Activated CD4-positive, CD25-positive, alpha-beta regulatory T cell (primary cell): ENCODE data around the gene ADGRL3.

Experiments used
- DNase-seq, 4 experiments: peaks; one replicate each; lab custom pipeline; 2025; lab: John Stamatoyannopoulos, UW

The ADGRL3 gene

GRCh38 chr4:61277785-61278760 lies 77.9 kb downstream of the ADGRL3 start:
- no peak for DNase-seq

GRCh38 chr4:61292322-61292721 lies 92.2 kb downstream of the ADGRL3 start:
- no peak for DNase-seq

DNA sequence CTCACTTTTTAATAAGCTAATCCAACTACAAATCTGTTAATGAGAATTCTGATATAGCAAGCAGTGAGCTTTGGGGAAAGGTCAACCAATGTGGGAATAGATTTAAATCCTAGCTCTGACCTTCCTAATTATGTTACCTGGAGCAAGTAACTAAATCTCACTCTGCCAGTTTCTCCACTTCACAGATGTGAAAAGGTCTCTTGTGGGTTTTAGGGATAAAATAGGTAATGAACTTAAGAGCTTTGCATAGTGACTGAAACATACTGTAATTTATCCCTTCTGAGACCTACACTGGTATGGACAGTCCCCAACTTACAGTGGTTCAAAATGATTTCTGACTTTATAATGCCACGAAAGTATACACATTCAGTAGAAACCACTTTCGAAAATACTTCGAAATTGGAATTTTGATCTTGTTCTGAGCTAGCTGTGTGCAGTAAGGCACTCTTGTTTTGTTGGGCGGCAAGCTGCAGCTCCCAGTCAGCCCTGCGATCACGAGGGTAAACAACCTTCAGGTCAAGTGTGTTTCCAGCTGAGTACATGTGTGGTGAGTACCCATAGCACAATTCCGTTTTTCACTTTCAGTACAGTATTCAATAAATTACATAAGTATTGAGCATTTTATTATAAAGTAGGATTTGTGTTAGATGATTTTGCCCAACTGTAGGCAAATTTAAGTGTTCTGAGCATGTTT lies 93.7 kb downstream of the ADGRL3 start:
- no peak for DNase-seq

- DNase-seq, result no peak
These were observed 94.8 kb downstream of the ADGRL3 start for GRCh38 chr4:61294936-61295335.

GRCh38 chr4:61296144-61296543 lies 96.0 kb downstream of the ADGRL3 start:
- DNase-seq, result no peak

DNA sequence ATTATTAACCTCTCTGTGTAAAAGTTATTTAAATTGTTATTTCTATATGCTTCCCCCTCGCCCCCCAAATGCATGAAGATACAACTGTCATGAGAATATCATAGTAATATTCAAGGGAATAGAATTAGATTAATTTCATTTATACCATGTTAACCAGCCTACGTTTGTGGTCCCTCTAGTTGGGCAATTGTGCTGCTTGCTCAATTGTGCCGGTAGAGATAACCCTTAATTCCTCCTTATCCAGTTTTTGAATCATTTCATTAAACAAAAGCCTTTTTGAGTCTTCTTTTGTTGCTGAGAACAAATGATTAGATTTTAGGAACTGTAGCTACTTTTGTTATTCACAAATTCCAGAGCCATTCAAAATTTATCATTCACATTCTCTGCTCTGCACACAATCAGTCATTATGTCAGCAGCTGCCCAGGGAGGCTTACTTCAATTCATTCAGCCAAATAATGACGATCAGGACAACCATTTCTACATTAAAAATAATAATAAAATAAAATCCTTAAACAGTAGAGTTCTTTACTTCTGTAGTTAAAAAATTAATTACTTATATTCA lies 98.1 kb downstream of the ADGRL3 start:
- DNase-seq, result no peak

DNA sequence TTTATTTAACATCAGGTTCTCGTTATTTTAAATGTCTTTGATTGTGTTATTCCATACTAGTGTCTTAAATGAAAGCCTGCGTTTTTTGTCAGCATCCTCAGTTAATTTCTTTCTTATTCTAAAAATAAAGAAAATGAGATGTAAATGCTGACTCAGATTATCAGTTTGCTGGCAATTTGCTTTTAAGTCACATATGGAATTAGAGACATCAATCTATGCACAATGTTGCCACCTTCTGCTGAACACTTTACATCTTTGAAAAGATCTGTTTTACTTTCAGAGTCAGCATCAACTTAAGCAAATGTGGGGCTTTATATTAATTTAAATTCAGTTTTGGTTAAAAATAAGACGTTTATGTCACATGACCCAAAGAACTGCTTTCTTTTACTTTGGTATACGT lies 99.2 kb downstream of the ADGRL3 start:
- DNase-seq, result no peak

GRCh38 chr4:61300266-61300844 lies 100.2 kb downstream of the ADGRL3 start:
- DNase-seq, result no peak

DNA sequence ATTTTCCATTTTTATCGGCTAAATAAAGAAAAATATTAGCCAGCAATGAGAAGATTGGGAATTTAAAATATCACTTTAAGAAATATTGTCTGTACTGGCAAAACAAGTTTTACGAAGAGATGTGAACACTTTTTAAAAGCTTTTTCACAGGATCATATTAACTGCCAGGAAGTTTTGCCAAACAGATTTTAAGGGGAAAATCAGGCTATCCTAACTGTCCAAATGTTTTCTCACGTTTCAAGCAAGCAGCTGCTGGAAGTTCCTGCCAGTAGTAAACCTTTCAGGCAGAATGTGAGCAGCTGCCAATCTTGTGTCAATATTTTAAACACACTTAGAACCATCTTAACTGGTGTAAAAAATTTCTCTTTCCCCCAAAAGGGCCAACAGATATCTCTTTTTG lies 101.1 kb downstream of the ADGRL3 start:
- DNase-seq, result no peak

- no peak for DNase-seq
These were observed 107.9 kb downstream of the ADGRL3 start for GRCh38 chr4:61308033-61308432.

DNA sequence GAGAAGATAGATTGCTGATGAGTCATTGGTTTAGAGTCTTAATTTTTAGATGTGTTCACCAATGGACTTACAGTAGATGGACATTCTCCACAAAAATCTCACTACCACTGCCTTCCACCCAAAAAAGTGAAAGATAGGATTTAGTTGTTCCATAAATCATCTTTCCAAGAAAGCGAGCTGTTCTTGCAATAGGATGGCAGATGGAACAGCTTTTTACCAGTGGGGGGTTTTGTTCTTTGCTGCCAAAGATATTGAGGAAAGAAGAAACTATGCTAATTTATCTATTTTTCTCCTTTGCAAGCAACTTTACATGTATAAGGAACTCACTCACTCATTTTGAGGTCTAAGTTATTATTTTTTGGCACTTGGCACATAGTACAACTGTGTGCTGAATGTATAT lies 109.5 kb downstream of the ADGRL3 start:
- no peak for DNase-seq

- DNase-seq, result no peak
These were observed 112.4 kb downstream of the ADGRL3 start for GRCh38 chr4:61312526-61312925.

- DNase-seq, result no peak
These were observed 118.3 kb downstream of the ADGRL3 start for GRCh38 chr4:61318431-61318830.

DNA sequence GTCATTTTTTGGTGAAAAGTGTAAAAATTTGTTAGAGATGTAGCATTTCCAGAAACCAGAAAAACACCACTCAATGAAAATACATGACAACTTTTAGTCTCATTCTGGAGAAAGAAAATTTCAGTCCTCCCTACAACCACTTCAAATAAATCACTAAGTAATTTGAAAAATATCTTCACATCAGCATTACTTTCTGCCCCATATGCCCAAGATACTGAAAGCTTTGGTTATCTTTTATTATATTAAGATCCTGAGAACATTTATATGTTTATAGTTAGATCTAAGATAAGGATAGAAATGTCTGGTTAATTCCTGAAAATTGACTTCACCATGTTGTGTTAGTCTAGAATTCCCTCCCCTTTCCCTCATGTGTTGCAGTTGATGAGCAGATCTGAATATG lies 119.0 kb downstream of the ADGRL3 start:
- DNase-seq, result no peak

DNA sequence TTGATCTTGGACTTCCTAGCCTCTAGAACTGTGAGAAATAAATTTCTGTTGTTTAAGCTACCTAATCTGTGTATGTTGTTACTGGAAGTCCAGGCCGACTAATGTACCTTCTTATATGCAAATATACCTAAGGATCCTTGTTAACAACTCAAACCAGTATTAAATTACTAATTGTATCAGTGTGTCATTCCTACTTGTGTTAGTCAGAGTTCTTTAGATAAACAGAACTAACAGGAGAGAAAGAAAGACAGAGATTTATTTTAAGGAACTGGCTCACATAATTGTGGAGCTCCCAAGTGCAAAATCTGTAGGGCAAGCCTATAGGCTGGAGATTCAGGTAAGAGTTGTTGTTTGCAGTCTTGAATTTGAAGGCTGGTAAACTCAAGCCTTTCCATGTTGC lies 120.0 kb downstream of the ADGRL3 start:
- no peak for DNase-seq

- DNase-seq, result no peak
These were observed 120.5 kb downstream of the ADGRL3 start for GRCh38 chr4:61320631-61321030.

- no peak for DNase-seq
These were observed 132.6 kb downstream of the ADGRL3 start for GRCh38 chr4:61332693-61333092.

GRCh38 chr4:61333490-61333889 lies 133.4 kb downstream of the ADGRL3 start:
- no peak for DNase-seq

- DNase-seq, result no peak
These were observed 135.2 kb downstream of the ADGRL3 start for GRCh38 chr4:61335241-61335763.

- no peak for DNase-seq
These were observed 136.4 kb downstream of the ADGRL3 start for GRCh38 chr4:61336488-61336887.

- DNase-seq, result no peak
These were observed 136.8 kb downstream of the ADGRL3 start for GRCh38 chr4:61336916-61337315.

- no peak for DNase-seq
These were observed 141.9 kb downstream of the ADGRL3 start for GRCh38 chr4:61342061-61342460.
